Body of pancreas (tissue), 4 donors: ENCODE results near the gene NT5M.

Experiments
- POLR2A ChIP-seq, 3 donors: fragments of 450-650 bp; IDR thresholded peaks; one replicate each; pipeline ENCODE4 v1.6.1; 2016; ENCODE audit warnings: antibody characterized with exemption in 3 of 3, mild to moderate bottlenecking in 2 of 3
- TF ChIP-seq, protein P1 (sequence below), 7 experiments: fragments of 450-650 bp in 4 of 7; fragments of 200-600 bp in 3 of 7; sonication (generic) in 3 of 7; IDR thresholded peaks; one replicate each; pipeline ENCODE4 v1.5.1; 2016 to 2019; ENCODE audit warnings: antibody characterized with exemption in 7 of 7

DNA sequence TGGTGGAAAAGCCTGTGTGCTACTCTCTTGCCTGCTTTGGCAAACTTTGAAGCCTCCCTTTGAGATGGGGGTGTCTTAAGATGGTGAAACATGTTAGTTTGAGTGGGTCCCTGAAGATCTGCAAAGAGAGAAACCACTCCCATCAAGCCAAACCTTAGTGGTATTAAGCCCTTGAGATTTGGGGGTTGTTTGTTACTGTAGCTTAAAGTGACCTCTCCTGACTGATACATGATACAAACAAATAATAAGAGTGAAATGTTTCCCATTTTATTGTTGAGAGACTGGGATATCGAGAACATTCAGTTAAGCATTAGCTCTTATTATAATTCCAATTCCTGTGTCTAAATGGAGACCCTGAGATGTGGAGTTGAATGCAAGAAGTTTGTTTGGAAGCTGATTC is 63.1 kb downstream of the NT5M start:
- no peak for TF ChIP-seq POLR2A (IDR thresholded peaks at IDR 0.05)
- TF ChIP-seq, protein P1, sequence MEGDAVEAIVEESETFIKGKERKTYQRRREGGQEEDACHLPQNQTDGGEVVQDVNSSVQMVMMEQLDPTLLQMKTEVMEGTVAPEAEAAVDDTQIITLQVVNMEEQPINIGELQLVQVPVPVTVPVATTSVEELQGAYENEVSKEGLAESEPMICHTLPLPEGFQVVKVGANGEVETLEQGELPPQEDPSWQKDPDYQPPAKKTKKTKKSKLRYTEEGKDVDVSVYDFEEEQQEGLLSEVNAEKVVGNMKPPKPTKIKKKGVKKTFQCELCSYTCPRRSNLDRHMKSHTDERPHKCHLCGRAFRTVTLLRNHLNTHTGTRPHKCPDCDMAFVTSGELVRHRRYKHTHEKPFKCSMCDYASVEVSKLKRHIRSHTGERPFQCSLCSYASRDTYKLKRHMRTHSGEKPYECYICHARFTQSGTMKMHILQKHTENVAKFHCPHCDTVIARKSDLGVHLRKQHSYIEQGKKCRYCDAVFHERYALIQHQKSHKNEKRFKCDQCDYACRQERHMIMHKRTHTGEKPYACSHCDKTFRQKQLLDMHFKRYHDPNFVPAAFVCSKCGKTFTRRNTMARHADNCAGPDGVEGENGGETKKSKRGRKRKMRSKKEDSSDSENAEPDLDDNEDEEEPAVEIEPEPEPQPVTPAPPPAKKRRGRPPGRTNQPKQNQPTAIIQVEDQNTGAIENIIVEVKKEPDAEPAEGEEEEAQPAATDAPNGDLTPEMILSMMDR (IDR thresholded peaks at IDR 0.05): no peak
